DOHH2 (cell line): ENCODE measurements around the gene DEFB129.

Source experiments
- H3F3A ChIP-seq: fragments of 200-600 bp; sonication (generic), shearing (Covaris generic); 2 replicates; pipeline ENCODE4 v1.6.0; 2016; ENCODE audit warnings: antibody characterized with exemption, mild to moderate bottlenecking; ENCODE audit not compliant: control insufficient read depth, insufficient read depth
- H3K27ac ChIP-seq: fragments of 200-600 bp; sonication (generic); 2 replicates; pipeline ENCODE4 v1.5.1; 2014; ENCODE audit warnings: low read depth, mild to moderate bottlenecking, low read length, moderate library complexity
- H3K27me3 ChIP-seq: fragments of 200-600 bp; sonication (generic); 2 replicates; pipeline ENCODE4 v1.6.1; 2014; ENCODE audit warnings: mild to moderate bottlenecking, low read length, mixed read lengths; ENCODE audit not compliant: control insufficient read depth
- H3K36me3 ChIP-seq: fragments of 200-600 bp; sonication (generic); 2 replicates; pipeline ENCODE4 v1.6.1; 2014; ENCODE audit warnings: mild to moderate bottlenecking, low read length, moderate library complexity, mixed read lengths; ENCODE audit not compliant: control insufficient read depth
- H3K4me1 ChIP-seq: fragments of 200-600 bp; sonication (generic); 2 replicates; pipeline ENCODE4 v1.6.1; 2014; ENCODE audit warnings: mild to moderate bottlenecking, low read length, mixed read lengths; ENCODE audit not compliant: control insufficient read depth
- H3K4me2 ChIP-seq: fragments of 200-600 bp; sonication (generic); 2 replicates; pipeline ENCODE4 v1.6.0; 2014; ENCODE audit warnings: mild to moderate bottlenecking, low read length, moderate library complexity
- H3K4me3 ChIP-seq: fragments of 200-600 bp; sonication (generic); 2 replicates; pipeline ENCODE4 v1.5.1; 2014; ENCODE audit warnings: mild to moderate bottlenecking, low read length, mixed read lengths
- H3K79me2 ChIP-seq: fragments of 200-600 bp; sonication (generic); 2 replicates; pipeline ENCODE4 v1.6.1; 2014; ENCODE audit warnings: mild to moderate bottlenecking, low read length, mixed read lengths; ENCODE audit not compliant: control insufficient read depth
- H3K9me2 ChIP-seq: fragments of 200-600 bp; sonication (generic); replicated peaks from 2 replicates; pipeline ENCODE4 v1.6.1; 2014; ENCODE audit warnings: mild to moderate bottlenecking, low read length, mixed read lengths; ENCODE audit not compliant: control insufficient read depth
- H3K9me3 ChIP-seq: fragments of 200-600 bp; sonication (generic); 2 replicates; pipeline ENCODE4 v1.6.1; 2014; ENCODE audit warnings: antibody characterized with exemption, low read length, mixed read lengths; ENCODE audit not compliant: control insufficient read depth, insufficient read depth
- H4K20me1 ChIP-seq: fragments of 200-600 bp; sonication (generic); 2 replicates; pipeline ENCODE4 v1.6.0; 2014; ENCODE audit warnings: low read depth, mild to moderate bottlenecking, antibody characterized with exemption, low read length, moderate library complexity; ENCODE audit not compliant: control insufficient read depth, insufficient read depth
- EZH2phosphoT487 ChIP-seq: fragments of 200-600 bp; sonication (generic); IDR thresholded peaks from 2 replicates; pipeline ENCODE4 v1.6.1; 2017; ENCODE audit warnings: borderline replicate concordance, mild to moderate bottlenecking, antibody characterized with exemption, low read length, moderate library complexity, mixed read lengths
- TF ChIP-seq, protein P1 (sequence below): fragments of 200-600 bp; sonication (generic); IDR thresholded peaks from one replicate; pipeline ENCODE4 v1.5.1; 2014; ENCODE audit warnings: antibody characterized with exemption, mild to moderate bottlenecking, low read depth, low read length; ENCODE audit not compliant: poor library complexity, severe bottlenecking

DEFB129 gene

DNA sequence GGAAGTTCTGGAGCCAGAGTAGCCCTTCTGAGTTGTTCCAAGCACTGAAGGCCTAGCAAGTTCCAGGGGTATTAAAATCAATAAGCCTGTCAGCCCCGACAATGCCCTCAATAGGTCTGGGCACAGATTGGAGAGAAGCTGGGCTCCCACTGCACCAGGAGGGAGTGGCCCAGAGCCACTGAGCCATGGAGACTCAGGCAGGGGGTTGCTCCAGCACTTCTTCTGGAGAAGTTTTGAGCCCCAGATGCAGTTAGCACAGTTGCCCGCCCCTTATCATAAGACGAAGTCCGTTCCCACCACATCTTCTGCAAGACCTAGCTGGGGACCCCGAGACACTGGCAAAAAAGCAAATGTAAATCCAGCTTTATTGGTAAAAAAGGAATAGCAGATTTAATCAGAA is 43.5 kb downstream of the DEFB129 start:
- no peaks in the 10 kb centered on the region for H4K20me1 ChIP-seq

DNA sequence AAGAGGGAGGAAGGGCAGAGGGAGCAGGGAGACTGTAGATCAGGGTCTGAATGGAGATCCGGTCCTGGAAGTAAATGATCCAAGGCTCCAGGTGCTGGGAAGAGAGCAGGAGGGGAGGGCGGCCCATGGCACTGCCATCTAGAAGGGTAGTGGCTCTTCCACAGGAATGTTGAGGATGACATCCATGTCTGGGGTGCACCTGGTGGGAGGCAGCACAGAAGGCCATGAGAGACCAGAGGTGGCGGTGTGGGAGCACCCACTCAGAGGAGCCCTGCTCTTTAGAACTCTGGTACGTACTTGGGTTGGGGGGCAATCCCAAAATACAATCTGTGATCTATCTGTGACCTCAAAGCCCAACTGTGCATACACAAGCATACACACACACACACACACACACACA is 44.0 kb downstream of the DEFB129 start:
- Histone ChIP-seq H3K79me2 (no peaks in the 10 kb centered on the region), H3K9me2 (no peaks in the 10 kb centered on the region), H4K20me1 (no peaks in the 10 kb centered on the region), H3K27me3 (peaks cover 4% of the 10 kb centered on the region; the same call in 1 of the 2 replicates), H3K9me3 (no peaks in the 10 kb centered on the region), H3K4me1 (peaks cover 9% of the 10 kb centered on the region), H3F3A (no peaks in the 10 kb centered on the region), H3K36me3 (no peaks in the 10 kb centered on the region), H3K4me2 (no peak overlapping the region), H3K27ac (no peak overlapping the region), H3K4me3 (no peak overlapping the region)
- TF ChIP-seq EZH2phosphoT487, result no peak
- TF ChIP-seq, protein P1, sequence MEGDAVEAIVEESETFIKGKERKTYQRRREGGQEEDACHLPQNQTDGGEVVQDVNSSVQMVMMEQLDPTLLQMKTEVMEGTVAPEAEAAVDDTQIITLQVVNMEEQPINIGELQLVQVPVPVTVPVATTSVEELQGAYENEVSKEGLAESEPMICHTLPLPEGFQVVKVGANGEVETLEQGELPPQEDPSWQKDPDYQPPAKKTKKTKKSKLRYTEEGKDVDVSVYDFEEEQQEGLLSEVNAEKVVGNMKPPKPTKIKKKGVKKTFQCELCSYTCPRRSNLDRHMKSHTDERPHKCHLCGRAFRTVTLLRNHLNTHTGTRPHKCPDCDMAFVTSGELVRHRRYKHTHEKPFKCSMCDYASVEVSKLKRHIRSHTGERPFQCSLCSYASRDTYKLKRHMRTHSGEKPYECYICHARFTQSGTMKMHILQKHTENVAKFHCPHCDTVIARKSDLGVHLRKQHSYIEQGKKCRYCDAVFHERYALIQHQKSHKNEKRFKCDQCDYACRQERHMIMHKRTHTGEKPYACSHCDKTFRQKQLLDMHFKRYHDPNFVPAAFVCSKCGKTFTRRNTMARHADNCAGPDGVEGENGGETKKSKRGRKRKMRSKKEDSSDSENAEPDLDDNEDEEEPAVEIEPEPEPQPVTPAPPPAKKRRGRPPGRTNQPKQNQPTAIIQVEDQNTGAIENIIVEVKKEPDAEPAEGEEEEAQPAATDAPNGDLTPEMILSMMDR, result no peak

More for the DNA sequence above, 43.5 kb downstream of the DEFB129 start:
- Histone ChIP-seq H3K79me2 (no peaks in the 10 kb centered on the region), H3K4me1 (peaks cover 9% of the 10 kb centered on the region), H3K4me3 (no peak overlapping the region), H3K36me3 (no peaks in the 10 kb centered on the region), H3K27ac (no peak overlapping the region), H3F3A (no peaks in the 10 kb centered on the region), H3K27me3 (peaks cover 4% of the 10 kb centered on the region; the same call in 1 of the 2 replicates), H3K9me2 (no peaks in the 10 kb centered on the region), H3K4me2 (no peak overlapping the region), H3K9me3 (no peaks in the 10 kb centered on the region)
- TF ChIP-seq EZH2phosphoT487, result no peak
- TF ChIP-seq, protein P1, result no peak

DNA sequence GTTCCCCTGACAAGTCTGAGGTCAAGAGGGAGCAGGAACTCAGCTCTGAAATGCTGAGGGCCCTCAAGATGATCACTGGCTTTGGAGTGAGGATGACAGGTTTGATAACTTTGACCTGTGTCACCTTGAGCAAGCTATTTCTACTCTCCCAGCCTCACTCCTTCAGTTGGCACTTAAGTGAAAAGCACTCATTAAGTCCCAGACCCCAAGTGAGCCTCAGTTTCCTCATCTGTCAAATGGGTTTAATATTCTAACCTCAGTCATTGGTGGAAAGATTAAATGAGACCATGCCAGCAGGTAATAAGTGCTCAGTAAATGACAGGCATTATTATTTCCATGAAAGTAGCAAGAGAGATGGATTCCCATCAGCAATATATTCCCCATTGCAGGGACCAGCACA is 44.5 kb downstream of the DEFB129 start:
- Histone ChIP-seq H3K36me3 (peaks cover 4% of the 10 kb centered on the region; the same call in 1 of the 2 replicates), H3K4me3 (no peak overlapping the region), H3K79me2 (no peaks in the 10 kb centered on the region), H3F3A (no peaks in the 10 kb centered on the region), H3K27me3 (no peaks in the 10 kb centered on the region), H3K27ac (no peak overlapping the region), H3K4me1 (peaks cover 7% of the 10 kb centered on the region), H3K9me3 (no peaks in the 10 kb centered on the region), H4K20me1 (no peaks in the 10 kb centered on the region), H3K9me2 (no peaks in the 10 kb centered on the region), H3K4me2 (no peak overlapping the region)
- no peak for TF ChIP-seq EZH2phosphoT487
- TF ChIP-seq, protein P1, result no peak

DNA sequence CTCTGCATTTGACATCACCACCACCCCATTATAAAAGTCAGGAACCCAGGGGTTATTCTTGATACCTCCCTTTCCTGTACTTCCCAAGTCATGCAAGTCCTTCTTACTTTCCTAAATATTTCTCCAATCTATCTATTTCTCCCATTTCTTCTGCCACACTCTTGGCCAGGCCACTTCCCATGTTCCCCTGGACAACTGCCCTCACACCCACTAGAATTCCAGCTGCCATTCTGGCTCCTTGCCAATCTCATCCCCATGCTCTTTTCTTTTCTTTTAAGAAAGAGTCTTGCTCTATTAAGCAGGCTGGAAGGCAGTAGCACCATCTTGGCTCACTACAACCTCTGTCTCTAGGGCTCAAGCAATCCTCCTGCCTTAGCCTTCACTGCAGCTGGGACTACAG is 45.7 kb downstream of the DEFB129 start:
- H3K27ac ChIP-seq, result no peak overlapping the region
- H3K9me3 ChIP-seq, result no peaks in the 10 kb centered on the region
- no peaks in the 10 kb centered on the region for H3K79me2 ChIP-seq
- no peak for TF ChIP-seq EZH2phosphoT487
- TF ChIP-seq, protein P1, result no peak
- no peak overlapping the region for H3K4me3 ChIP-seq
- no peaks in the 10 kb centered on the region for H3K27me3 ChIP-seq
- H3K36me3 ChIP-seq, result peaks cover 11% of the 10 kb centered on the region; the same call in 1 of the 2 replicates
- no peaks in the 10 kb centered on the region for H3K9me2 ChIP-seq
- H3K4me1 ChIP-seq, result no peaks in the 10 kb centered on the region
- H4K20me1 ChIP-seq, result no peaks in the 10 kb centered on the region
- no peaks in the 10 kb centered on the region for H3F3A ChIP-seq
- no peak overlapping the region for H3K4me2 ChIP-seq
